ENCODE data around the gene CACHD1.
A peak's percentile ranks its signal among the peaks of the same experiment; 100 is the strongest.

The CACHD1 gene

GRCh38 chr1:64433308-64433707 is 36.6 kb upstream of the CACHD1 start:
- TF ChIP-seq CTCF (IDR thresholded peaks at IDR 0.05), result no peak
- no peak overlapping the region for H3K4me3 ChIP-seq
- no peak overlapping the region for H3K27ac ChIP-seq
- DNase-seq (ENCODE audit: low spot score), result no peak

- TF ChIP-seq CTCF (IDR thresholded peaks at IDR 0.05), result no peak
- no peak for DNase-seq (ENCODE audit: low spot score)
- Histone ChIP-seq H3K27ac (no peak overlapping the region), H3K4me3 (no peak overlapping the region)
Observed at GRCh38 chr1:64433747-64434146, 36.2 kb upstream of the CACHD1 start.

- Histone ChIP-seq H3K27ac (no peak overlapping the region), H3K4me3 (no peak overlapping the region)
- TF ChIP-seq CTCF (IDR thresholded peaks at IDR 0.05), result no peak
- no peak for DNase-seq (ENCODE audit: low spot score)
Observed at GRCh38 chr1:64435000-64435399, 34.9 kb upstream of the CACHD1 start.

GRCh38 chr1:64437453-64437852 is 32.5 kb upstream of the CACHD1 start:
- no peak for TF ChIP-seq CTCF (IDR thresholded peaks at IDR 0.05)
- H3K4me3 ChIP-seq, result no peak overlapping the region
- peak overlapping the region in 1 of 2 donors; percentile 32 for H3K27ac ChIP-seq
- DNase-seq (ENCODE audit: low spot score), result no peak

GRCh38 chr1:64440183-64440826 is 29.6 kb upstream of the CACHD1 start:
- DNase-seq (ENCODE audit: low spot score), result no peak
- no peak for TF ChIP-seq CTCF (IDR thresholded peaks at IDR 0.05)
- no peak overlapping the region for H3K27ac ChIP-seq
- H3K4me3 ChIP-seq, result no peak overlapping the region

GRCh38 chr1:64451440-64451839 is 18.5 kb upstream of the CACHD1 start:
- TF ChIP-seq CTCF (IDR thresholded peaks at IDR 0.05), result no peak
- DNase-seq (ENCODE audit: low spot score), result no peak

GRCh38 chr1:64453688-64454087 is 16.2 kb upstream of the CACHD1 start:
- no peak for DNase-seq (ENCODE audit: low spot score)
- no peak overlapping the region for H3K27ac ChIP-seq
- no peak overlapping the region for H3K4me3 ChIP-seq
- no peak for TF ChIP-seq CTCF (IDR thresholded peaks at IDR 0.05)

More at GRCh38 chr1:64451440-64451839, 18.5 kb upstream of the CACHD1 start:
- H3K27ac ChIP-seq, result no peak overlapping the region
- H3K4me3 ChIP-seq, result no peak overlapping the region
